ENCODE measurements around the gene HSPA8.

GRCh38 chr11:123093739-123094138, 31.8 kb upstream of the HSPA8 start:
- TF ChIP-seq, protein P1, sequence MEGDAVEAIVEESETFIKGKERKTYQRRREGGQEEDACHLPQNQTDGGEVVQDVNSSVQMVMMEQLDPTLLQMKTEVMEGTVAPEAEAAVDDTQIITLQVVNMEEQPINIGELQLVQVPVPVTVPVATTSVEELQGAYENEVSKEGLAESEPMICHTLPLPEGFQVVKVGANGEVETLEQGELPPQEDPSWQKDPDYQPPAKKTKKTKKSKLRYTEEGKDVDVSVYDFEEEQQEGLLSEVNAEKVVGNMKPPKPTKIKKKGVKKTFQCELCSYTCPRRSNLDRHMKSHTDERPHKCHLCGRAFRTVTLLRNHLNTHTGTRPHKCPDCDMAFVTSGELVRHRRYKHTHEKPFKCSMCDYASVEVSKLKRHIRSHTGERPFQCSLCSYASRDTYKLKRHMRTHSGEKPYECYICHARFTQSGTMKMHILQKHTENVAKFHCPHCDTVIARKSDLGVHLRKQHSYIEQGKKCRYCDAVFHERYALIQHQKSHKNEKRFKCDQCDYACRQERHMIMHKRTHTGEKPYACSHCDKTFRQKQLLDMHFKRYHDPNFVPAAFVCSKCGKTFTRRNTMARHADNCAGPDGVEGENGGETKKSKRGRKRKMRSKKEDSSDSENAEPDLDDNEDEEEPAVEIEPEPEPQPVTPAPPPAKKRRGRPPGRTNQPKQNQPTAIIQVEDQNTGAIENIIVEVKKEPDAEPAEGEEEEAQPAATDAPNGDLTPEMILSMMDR (IDR thresholded peaks at IDR 0.05 in 8 of 11, conservative IDR thresholded peaks at IDR 0.05 in 3 of 11), result no peak
- no peak for TF ChIP-seq POLR2AphosphoS5 (IDR thresholded peaks at IDR 0.05)
